ENCODE measurements around the gene SEC63.

DNA sequence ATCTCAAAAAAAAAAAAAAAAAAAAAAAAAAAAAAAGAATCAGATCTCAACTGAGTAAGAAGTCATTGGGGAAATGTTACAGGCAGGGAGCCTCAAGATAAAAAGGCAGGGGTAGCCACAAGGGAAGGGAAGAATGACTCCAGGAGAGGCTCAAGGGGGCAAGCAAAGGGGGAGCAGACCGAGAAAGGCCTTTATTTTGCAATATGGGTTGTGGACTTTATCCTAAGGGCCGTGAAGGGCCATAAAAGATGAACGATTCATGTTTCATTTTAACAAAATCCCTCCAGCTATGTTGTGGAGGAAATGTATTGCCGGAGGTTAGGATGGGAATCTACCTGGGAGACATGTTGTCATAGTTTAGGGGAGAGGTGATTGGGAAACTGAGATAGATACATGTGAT, 25.8 kb upstream of the SEC63 start:
- TF ChIP-seq POLR2A (IDR thresholded peaks at IDR 0.05) (no peak), EP300 (IDR thresholded peaks at IDR 0.05) (no peak)
- TF ChIP-seq, protein P1, sequence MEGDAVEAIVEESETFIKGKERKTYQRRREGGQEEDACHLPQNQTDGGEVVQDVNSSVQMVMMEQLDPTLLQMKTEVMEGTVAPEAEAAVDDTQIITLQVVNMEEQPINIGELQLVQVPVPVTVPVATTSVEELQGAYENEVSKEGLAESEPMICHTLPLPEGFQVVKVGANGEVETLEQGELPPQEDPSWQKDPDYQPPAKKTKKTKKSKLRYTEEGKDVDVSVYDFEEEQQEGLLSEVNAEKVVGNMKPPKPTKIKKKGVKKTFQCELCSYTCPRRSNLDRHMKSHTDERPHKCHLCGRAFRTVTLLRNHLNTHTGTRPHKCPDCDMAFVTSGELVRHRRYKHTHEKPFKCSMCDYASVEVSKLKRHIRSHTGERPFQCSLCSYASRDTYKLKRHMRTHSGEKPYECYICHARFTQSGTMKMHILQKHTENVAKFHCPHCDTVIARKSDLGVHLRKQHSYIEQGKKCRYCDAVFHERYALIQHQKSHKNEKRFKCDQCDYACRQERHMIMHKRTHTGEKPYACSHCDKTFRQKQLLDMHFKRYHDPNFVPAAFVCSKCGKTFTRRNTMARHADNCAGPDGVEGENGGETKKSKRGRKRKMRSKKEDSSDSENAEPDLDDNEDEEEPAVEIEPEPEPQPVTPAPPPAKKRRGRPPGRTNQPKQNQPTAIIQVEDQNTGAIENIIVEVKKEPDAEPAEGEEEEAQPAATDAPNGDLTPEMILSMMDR (IDR thresholded peaks at IDR 0.05) = no peak

All from ovary (tissue), 3 donors.